Activated CD4-positive, alpha-beta T cell treated with anti-CD3 and anti-CD28 coated beads for 24 hours (primary cell): ENCODE data around the gene ZDHHC18.
A peak's percentile ranks its signal among the peaks of the same experiment; 100 is the strongest.
"Not testable (repeated sequence)": the region's sequence is repeated elsewhere in the genome, so short reads cannot be mapped to it uniquely, and the experiment has no call there.

ENCODE experiments used
- DNase-seq, 2 donors: peaks; one replicate each; pipeline ENCODE4 v3.0.0-alpha.2; 2020; ENCODE audit warnings: low read depth in 2 of 2

ZDHHC18 gene

DNA sequence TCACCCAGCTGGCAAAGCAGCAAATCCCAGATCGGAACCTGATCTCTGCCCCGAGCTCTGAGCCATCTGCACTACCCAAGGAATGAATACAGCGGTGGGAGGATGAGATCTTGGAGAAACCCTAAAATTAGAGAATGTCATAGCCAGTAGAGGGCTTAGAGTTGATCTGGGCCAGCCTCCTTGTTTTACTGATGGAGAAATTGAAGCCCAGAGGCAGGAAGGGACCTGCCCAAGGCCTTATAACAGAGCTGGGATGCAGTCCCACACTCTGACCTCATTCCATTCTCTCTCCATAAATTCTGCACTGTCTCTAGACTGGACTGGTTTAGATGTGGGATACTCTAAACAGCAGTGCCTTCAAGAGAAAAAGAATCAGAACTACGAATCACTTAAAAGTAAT lies 31.7 kb downstream of the ZDHHC18 start:
- no peak for DNase-seq

DNA sequence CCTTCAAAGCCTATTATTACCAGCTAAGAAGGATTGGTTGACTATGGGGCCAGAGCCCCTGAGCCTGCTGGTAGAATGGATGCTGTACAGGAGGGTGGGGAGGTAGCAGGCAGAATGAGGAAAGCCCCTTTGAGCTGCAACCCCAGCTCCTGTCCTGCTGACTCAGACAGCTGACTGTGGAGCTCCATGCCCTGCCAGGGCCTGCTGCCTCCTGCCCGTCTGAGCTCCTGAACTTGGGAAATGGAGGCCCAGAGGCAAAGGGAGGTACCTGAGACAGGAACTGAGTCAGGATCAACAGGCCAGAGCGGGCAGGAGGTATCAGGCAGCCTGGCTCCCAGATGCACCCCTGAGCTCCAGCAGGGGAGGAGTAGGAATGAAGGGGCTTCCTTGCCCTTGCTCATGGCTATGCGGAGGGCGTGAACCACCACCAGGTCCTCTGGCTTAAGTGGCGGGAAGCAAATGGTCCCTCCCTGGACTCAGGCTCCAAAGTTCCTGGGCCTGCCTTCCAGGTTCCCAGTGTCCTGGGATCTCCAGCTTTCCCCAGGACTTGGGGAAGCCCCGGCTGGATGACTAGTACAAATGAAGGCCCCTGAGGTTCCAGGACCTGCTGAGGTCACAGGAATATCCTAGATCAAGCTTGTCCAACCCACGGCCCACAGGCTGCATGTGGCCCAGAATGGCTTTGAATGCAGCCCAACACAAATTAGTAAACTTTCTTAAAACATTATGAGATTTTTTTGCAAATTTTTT lies 32.6 kb downstream of the ZDHHC18 start:
- no peak for DNase-seq

DNA sequence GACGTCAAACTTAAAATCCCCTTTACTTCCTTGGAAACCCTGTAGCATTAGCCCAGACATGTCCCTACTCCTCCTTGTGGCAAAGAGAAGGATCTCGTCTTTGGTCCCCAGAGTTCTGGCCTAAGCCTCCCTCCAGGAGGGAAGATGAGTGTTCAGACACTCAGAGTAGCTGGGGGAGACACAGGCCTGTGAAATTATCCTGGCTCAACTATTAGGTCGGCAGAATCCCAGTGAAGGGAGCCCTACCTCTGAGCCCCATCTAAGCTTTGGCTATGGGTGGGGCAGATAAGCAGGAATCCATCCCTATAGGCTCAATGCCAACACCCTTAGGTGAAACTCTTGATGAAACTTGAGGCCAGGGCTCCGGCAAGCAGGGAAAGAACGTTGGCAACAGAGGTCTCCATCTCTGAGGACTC lies 34.8 kb downstream of the ZDHHC18 start:
- no peak for DNase-seq

DNA sequence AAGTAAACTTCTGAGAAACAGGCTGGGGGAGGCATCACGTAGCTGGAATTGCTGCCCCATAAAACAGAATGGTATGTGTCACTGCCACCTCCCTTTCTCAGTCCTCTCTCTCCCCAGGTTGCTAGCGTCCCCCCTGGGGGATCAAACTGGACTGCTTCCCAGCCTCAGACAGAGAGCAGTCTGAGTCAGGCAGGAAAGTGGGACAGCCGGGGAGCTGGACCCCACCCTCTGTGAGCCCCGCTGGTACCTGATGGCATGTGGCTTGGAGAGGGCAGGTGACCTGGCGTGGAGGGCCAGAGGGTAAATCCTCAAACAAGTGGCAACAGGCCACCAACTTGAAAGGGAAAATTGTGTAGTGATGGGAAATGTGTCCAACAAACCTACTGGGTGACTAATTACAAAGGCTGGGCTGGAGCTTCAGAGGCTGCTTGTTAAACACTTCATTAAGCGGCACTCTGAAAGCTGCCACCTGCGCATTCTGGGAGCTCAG lies 35.4 kb downstream of the ZDHHC18 start:
- DNase-seq = no peak

DNA sequence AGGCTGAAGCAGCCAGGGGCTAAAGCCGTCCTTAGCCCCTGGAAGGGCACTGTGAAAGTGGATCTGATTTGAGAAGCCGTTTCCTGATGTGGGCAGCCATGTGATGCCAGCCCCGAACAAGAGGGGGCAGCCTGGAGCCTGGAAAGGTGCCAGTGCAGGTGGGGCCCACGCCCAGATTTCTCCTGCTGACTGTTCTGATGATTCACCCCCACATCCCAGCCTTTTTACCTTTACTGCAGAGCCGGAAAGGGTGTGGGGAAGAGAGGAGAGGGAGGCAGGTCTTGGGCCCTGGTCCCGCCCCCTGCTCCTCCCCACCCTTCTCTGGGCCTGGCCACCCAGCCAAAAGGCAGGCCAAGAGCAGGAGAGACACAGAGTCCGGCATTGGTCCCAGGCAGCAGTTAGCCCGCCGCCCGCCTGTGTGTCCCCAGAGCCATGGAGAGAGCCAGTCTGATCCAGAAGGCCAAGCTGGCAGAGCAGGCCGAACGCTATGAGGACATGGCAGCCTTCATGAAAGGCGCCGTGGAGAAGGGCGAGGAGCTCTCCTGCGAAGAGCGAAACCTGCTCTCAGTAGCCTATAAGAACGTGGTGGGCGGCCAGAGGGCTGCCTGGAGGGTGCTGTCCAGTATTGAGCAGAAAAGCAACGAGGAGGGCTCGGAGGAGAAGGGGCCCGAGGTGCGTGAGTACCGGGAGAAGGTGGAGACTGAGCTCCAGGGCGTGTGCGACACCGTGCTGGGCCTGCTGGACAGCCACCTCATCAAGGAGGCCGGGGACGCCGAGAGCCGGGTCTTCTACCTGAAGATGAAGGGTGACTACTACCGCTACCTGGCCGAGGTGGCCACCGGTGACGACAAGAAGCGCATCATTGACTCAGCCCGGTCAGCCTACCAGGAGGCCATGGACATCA lies 36.5 kb downstream of the ZDHHC18 start, which contains the start of gene SFN:
TSS of gene SFN (plus strand) at position 369 of the 904 bp plus-strand sequence. CDS start at position 433, 64 bp downstream.
- DNase-seq = peak; percentile 29 to 47

DNA sequence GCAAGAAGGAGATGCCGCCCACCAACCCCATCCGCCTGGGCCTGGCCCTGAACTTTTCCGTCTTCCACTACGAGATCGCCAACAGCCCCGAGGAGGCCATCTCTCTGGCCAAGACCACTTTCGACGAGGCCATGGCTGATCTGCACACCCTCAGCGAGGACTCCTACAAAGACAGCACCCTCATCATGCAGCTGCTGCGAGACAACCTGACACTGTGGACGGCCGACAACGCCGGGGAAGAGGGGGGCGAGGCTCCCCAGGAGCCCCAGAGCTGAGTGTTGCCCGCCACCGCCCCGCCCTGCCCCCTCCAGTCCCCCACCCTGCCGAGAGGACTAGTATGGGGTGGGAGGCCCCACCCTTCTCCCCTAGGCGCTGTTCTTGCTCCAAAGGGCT lies 37.2 kb downstream of the ZDHHC18 start:
- DNase-seq = no peak

DNA sequence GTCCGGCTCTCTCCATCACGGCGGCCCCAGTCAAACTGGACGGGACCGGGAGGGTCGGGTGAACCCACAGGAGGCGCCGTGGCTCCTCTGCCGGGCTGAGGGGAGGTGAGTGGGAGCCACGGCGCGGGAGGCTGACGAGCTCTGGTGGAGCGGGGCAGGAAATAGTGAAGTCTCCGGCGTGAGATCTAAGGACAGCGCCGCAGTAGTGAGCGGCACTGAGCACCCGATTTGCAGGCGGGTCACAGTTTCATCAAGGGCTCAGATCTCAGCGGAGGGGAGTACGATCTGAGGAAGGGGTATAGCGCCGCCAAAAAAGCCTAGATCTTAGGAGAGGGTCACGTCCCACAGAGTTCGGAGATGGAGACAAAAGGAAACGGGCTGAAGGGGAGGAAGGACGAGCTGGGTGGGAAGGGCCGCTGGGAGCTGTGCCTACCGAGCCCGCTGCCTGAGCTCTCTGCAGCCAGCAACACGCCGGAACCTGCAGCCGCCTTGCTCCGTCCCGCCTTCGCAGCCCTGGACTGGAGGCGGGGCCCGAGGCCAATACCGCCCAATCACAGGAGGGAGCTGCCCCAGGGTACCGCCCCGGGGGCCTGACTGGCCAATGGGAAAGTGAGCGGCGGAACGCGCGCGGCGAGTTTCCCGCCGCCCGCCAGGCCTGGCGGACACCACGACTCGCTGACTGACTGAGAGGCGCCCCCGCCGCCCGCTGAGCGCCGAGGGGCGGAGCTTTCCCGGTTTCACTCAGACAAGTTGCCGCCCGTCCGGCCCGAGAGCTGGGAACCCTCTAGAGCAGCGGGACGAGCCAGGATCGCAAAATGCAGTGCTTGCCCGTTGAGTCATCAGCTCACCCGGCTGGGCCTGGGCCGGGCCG lies 38.4 kb downstream of the ZDHHC18 start:
- DNase-seq = peak; percentile 90 to 93

DNA sequence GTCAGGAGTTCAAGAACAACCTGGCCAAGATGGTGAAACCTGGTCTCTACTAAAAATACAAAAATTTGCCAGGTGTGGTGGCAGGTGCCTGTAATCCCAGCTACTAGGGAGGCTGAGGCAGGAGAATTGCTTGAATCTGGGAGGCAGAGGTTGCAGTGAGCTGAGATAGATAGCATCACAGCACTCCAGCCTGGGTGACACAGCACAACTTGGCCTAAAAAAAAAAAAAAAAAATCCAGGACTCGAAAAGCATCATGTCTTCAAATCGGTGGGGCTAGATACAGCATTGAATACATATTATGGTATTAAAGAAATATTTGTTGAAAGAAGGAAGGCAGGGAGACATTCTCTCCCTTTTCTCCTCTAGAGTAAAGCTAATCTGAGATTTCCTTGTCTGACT lies 46.6 kb downstream of the ZDHHC18 start:
- not testable (repeated sequence) for DNase-seq

DNA sequence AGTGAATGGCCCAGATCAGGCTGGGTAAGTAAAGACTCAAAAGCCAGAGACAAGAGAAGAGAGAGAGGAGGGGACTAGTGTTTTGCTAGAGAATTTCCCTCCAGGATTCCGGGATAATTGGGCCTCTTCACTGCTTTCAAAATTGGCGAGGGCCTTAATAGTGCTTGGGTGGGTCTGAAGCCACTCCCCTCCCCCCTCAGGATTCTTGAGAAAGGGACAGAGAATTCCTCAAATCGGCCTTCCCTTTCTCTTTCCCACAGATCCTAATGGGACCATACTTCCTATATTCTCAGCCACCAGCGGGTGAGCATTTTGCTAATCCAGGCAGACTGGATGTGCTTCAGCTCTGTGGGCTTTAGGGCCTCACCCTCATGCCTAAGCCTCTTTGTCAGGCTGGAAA lies 48.4 kb downstream of the ZDHHC18 start:
- no peak for DNase-seq

DNA sequence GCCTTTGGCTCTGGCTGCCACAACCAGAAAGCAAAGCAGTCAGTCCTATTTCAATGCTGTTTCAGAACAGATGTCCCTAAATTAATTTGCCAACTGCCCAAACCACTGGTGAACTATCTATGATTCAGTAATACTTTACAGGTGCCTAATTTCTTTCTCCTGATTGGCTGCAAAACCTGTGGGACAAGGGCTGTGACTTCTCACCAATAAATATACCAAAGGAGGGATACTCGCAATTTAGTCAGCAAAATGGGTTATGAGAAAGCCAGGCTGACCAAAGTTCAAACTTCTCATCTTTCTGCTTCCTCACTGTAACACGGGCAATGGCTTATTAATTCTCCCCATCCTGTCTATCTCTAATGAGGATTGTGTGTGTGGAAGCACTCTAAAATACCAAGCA lies 50.8 kb downstream of the ZDHHC18 start:
- no peak for DNase-seq

DNA sequence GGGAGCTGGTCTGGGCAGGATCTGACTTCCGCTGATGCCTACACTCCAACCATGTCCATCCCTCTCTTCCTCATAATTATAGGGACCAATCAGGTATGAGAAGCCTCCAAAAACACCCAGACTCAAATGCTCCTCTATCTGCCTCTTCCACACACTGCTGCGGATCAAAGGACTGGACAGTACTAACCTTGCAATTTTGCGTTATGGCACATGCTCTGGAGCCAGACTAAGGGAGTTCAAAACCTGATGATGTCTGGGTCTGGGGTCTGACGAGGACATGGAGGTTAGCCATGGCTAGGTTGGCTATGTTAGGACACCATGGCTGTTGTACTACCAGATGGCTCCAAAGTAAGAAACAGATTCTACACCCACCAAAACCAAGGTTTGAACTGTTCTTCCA lies 53.3 kb downstream of the ZDHHC18 start:
- no peak for DNase-seq

DNA sequence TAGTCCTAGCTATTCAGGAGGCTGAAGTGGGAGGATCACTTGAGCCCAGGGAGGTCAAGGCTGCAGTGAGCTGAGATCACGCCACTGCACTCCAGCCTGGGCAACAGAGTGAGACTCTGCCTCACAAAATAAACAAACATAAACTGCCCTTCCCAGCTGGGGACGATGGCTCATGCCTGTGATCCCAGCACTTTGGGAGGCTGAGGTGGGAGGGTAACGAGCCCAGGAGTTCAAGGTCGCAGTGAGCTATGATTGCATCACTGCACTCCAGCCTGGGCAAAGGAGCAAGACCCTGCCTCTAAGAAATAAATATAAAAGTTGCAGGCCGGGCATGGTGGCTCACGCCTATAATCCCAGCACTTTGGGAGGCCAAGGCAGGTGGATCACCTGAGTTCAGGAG lies 55.1 kb downstream of the ZDHHC18 start:
- DNase-seq = not testable (repeated sequence)

DNA sequence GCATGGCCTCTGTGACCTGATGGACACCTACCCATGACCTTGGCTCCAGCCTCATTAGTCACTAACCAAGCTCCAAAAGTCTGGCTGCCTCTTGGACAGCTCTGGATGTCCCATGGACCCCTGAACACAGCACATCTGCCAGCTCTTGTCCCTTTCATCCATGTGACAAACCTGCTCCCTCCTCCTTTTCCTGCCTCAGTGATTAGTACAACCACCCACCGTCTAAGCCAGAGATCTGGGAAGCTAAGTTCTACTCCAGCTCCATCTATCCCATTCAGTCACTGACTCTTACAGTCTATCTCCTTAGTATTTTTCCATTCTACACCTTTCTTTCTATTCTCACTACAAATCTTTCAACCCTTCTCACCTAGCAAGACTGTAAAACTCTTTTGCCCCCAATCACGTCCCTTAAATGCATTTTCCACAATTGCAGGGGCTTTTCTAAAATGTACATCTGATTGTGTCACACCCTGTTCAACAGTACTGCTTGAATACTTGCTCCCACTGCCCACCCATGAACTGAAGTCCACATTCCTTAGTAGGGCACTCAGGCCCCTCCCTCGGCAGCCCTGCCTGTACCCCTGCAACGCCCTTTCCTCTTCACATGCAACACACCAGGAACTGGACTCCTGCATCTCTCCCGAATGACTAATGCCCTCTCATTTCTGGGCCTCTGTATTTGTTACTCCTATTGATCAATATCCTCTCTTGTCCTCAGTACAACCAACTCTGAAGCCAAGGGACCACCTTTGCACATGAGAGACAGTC lies 56.4 kb downstream of the ZDHHC18 start:
- no peak for DNase-seq

DNA sequence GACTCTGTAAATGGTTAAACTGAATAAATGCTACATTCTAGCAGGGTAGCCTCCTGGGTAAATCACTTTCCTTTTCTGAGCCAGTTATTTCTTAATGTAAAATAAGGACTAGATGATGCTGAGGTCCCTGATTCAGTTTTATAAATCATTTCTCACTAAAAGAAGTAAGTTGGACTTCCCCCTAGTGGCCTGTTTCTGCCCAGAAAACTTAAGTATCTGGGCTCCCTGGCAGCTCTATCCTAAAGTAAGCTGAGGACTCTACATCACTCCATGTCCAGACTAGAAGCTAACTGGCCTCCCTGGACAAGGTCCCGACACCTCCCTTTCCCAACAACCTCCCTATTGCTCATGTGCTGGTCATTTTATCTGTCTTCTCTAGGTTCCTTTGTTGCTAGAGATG lies 60.6 kb downstream of the ZDHHC18 start:
- DNase-seq = no peak

DNA sequence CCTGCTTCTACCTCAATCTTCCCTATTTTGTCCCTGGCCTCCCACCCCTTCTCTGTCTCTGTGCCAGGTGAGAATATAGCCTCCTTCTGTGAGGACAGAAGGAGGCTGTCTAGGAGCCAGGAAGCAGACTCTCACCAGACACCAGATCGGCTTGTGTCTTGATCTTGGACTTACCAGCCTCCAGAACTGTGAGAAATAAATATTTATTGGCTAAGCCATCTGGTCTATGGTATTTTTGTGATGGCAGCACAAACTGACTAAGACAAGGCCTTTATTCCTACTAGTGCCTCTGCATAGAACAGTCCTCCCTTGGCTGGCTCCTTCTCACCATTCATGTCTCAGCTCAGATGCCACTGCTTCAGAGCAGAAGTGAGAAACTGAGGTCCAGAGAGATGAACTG lies 61.7 kb downstream of the ZDHHC18 start:
- DNase-seq = no peak

DNA sequence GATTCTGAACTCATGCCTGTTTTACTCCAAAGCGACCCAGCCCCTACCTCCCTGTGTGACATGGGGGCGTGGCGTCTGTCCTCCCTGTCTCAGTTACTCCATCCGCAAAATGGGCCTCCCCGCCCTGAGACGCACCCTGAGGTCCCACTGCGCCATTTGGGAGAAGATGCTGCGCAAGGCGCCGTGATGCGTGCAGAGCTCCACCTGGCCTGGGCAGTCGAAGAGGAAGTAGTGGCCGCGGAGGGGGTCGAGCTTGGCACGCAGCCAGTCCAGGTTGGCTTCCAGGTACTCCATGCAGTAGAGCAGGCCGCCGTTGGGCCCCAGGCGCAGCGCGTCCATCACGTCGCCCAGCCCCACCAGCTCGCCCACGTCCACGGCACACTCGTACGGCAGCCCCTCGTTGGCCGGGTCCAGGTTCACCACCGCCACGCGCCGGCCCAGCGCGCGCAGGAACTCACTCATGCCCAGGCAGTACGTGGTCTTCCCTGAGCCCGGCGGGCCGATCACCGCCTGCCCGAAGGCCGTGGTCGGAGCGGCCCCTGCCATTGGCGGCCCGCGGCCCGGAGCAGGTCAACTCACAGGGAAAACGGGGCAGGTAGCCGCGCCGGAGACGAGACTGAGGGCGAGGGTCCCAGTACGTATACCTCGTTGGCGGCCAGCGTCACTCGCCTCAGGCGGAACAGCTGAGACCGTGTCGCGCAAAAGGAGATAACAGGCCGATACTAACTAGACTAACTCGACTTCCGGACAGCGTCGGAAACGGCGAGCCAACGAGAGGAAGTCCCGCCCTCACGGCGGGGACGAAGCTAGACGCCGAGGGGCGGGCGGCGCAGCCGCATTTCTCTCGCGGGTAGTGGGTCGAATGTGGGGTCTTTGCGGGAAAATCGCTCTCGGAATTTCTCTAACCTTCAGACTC lies 63.3 kb downstream of the ZDHHC18 start, which contains the start of gene GPN2:
TSS of gene GPN2 (minus strand) at position 733 of the 916 bp plus-strand sequence. CDS start at position 546, 187 bp downstream.
- peak; percentile 54 to 65 for DNase-seq

DNA sequence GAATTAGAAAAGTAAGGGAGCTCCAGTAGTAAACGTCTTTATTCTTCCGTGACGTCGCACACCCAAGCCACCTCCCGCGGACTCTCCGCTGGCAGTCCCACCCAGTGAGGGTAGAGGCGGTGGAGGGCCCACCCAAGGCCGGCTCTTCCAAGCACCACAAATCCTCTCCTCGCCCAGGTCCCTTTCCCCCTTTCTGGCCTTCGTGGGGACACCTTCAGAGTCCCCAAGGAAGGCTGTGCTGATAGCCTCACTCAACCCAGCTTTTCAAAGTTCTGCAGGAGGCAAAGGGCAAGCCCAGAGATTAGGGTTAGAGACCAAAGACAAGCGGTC lies 63.9 kb downstream of the ZDHHC18 start:
- no peak for DNase-seq

DNA sequence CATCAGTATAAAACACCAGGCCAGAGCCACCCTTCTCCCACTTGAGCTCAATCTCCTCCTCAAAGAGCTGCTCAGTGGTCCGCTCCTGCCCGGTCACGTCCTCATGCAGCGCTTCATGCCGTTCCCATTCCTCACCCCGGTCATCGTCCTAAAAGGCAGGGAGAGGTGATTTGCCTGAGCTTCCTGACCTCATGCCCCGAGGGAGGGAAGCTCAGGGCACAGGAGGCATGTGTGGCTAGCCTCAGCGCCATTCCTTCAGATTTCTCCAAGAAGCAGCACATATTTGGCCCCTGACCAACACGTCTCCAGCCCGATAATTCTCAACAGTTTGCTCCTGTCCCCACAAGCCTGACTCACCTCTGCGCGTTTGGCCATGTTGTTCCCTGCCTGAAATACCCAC lies 67.8 kb downstream of the ZDHHC18 start:
- no peak for DNase-seq

DNA sequence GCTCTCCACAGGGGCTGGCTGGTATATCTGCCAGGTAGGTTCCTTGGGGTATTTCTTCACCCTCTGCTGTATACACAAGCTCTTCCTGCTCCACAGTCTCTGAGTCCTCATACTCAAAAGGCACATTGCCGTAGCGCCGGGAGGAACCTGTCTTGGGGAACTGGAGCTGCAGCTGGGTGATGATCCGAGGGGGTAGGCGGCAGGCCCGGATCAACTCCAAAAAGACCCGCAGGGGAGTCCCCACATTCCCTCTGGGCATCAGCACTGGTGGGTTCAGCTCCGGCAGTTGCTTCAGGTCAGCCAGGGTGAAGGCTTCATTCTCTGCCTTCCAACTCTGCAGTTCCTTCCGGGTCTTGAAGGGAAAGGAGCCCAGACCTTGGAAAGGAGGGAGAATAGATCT lies 70.9 kb downstream of the ZDHHC18 start:
- no peak for DNase-seq
